ENCODE data around the gene NCKAP5. TPM values are rescaled to one million over a fixed set of nuclear protein-coding genes. Genes with fewer than 3 reads are reported as not detected.

Gene NCKAP5
- total and polyA plus RNA-seq, 7 donors: 0.03 to 1.2 (median 0.22) TPM

DNA sequence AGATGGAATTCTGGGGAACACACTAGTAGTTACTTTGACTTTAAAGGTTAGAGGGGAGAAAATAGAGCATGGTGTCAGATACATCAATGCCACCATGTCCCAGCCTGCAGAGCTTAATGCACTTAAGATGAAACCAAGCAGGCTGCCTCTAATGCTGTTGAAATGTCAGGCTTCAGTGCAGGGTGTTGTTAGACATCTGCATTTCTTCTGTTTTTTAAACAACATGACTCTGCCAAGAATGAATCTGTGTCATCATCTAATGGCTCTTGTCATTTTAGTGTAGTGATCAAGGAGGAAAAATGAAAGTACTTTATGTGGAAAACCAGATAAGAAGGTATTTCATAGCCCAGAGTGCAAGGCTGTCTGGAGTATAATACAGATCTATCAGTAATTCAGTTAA lies 928.1 kb downstream of the NCKAP5 start:
- DNase-seq (no peak), ATAC-seq (no peak)
- intact Hi-C loops (cut with DNase I): loop anchor here in 1 of 2 donors (10.0 kb wide), 1 partner anchor 925 kb away; the partner anchor contains the start of gene NCKAP5
- Histone ChIP-seq H3K9me3 (no peaks in the 10 kb centered on the region), H3K36me3 (ENCODE audit: insufficient read depth in 1 of 2, low read depth in 1 of 2) (no peaks in the 10 kb centered on the region), H3K4me3 (no peak overlapping the region), H3K27me3 (ENCODE audit: insufficient read depth in 3 of 3, low read length in 2 of 3) (no peaks in the 10 kb centered on the region), H3K4me1 (no peaks in the 10 kb centered on the region), H3K27ac (no peak overlapping the region)
- no peak for TF ChIP-seq CTCF (IDR thresholded peaks at IDR 0.05)

- H3K4me3 ChIP-seq: no peak overlapping the region
- DNase-seq: no peak
- TF ChIP-seq CTCF (IDR thresholded peaks at IDR 0.05): no peak
- H3K36me3 ChIP-seq (ENCODE audit: insufficient read depth in 1 of 2, low read depth in 1 of 2): no peaks in the 10 kb centered on the region
- H3K4me1 ChIP-seq: no peaks in the 10 kb centered on the region
- WGBS, 3 donors: 73 to 79% (median 75%) methylated on average over 5 of the region's 5 CpGs
- intact Hi-C loops (cut with DNase I): no loop called here
- no peaks in the 10 kb centered on the region for H3K9me3 ChIP-seq
- H3K27me3 ChIP-seq (ENCODE audit: insufficient read depth in 3 of 3, low read length in 2 of 3): no peaks in the 10 kb centered on the region
- no peak overlapping the region for H3K27ac ChIP-seq
- no peak for ATAC-seq
Measured at GRCh38 chr2:132638313-132639040, 929.8 kb downstream of the NCKAP5 start.

DNA sequence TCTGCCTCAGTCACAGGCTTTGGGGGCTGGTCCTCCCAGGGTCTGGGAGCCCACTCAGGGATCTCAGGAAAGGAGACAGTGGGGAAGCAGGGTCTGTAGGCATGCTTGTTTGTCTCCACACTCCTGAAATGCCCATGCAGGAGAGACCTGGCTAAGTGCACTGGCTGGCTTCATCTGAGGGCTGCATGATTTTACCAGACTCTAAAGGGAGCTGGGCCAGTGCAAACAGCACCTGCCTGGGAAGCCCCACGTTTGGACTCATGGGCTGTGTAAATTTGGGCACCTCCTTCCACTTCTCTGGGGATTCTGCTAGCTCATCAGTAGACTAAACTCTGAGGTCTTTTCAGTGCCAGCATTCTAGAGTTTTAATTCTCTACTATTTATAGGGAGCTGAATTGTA lies 931.9 kb downstream of the NCKAP5 start:
- intact Hi-C loops (cut with DNase I): no loop called here
- DNase-seq (no peak), ATAC-seq (no peak)
- Histone ChIP-seq H3K27me3 (ENCODE audit: insufficient read depth in 3 of 3, low read length in 2 of 3) (no peaks in the 10 kb centered on the region), H3K4me1 (no peaks in the 10 kb centered on the region), H3K4me3 (no peak overlapping the region), H3K9me3 (no peaks in the 10 kb centered on the region), H3K36me3 (ENCODE audit: insufficient read depth in 1 of 2, low read depth in 1 of 2) (no peaks in the 10 kb centered on the region), H3K27ac (no peak overlapping the region)
- WGBS, 3 donors: 8 to 27% (median 18%) methylated on average over 1 of the region's 1 CpG
- TF ChIP-seq CTCF (IDR thresholded peaks at IDR 0.05): no peak

GRCh38 chr2:132633635-132634034 lies 934.6 kb downstream of the NCKAP5 start:
- Histone ChIP-seq H3K27me3 (ENCODE audit: insufficient read depth in 3 of 3, low read length in 2 of 3) (no peaks in the 10 kb centered on the region), H3K27ac (no peak overlapping the region), H3K36me3 (ENCODE audit: insufficient read depth in 1 of 2, low read depth in 1 of 2) (no peaks in the 10 kb centered on the region), H3K9me3 (no peaks in the 10 kb centered on the region), H3K4me1 (no peaks in the 10 kb centered on the region), H3K4me3 (no peak overlapping the region)
- intact Hi-C loops (cut with DNase I): no loop called here
- WGBS, 3 donors: 95 to 98% (median 96%) methylated on average over 2 of the region's 2 CpGs
- ATAC-seq (no peak), DNase-seq (no peak)
- TF ChIP-seq CTCF (IDR thresholded peaks at IDR 0.05): no peak
